Stimulated activated CD8-positive, alpha-beta memory T cell treated with anti-CD3 and anti-CD28 coated beads, Interleukin-2, amount 100 ng/mL, for 48 hours (primary cell): ENCODE measurements around the gene DLD.
"Not testable (repeated sequence)": the region's sequence is repeated elsewhere in the genome, so short reads cannot be mapped to it uniquely, and the experiment has no call there.

Experiments
- DNase-seq, 2 donors: peaks; one replicate each; pipeline ENCODE4 v3.0.0-alpha.2; 2020; ENCODE audit warnings: low read depth in 2 of 2

The DLD gene

GRCh38 chr7:107890962-107891635 is at the start of gene DLD:
TSS of gene DLD (plus strand) at chr7:107891183. CDS start at chr7:107891251, 68 bp downstream.
- peak; percentile 90 to 93 for DNase-seq

GRCh38 chr7:107842213-107842612 is 48.8 kb upstream of the DLD start:
- no peak for DNase-seq

GRCh38 chr7:107843184-107843583 is 47.8 kb upstream of the DLD start:
- no peak for DNase-seq

GRCh38 chr7:107846324-107846723 is 44.7 kb upstream of the DLD start:
- DNase-seq: no peak

- DNase-seq: no peak
These were observed 43.7 kb upstream of the DLD start for GRCh38 chr7:107847168-107847835.

GRCh38 chr7:107847836-107848175 is 43.2 kb upstream of the DLD start:
- DNase-seq: not testable (repeated sequence)

- DNase-seq: not testable (repeated sequence)
These were observed 42.8 kb upstream of the DLD start for GRCh38 chr7:107848211-107848610.

GRCh38 chr7:107850216-107850615 is 40.8 kb upstream of the DLD start:
- DNase-seq: no peak

- no peak for DNase-seq
These were observed 40.3 kb upstream of the DLD start for GRCh38 chr7:107850643-107851042.

- DNase-seq: no peak
These were observed 36.5 kb upstream of the DLD start for GRCh38 chr7:107854454-107854853.

GRCh38 chr7:107854989-107855388 is 36.0 kb upstream of the DLD start:
- DNase-seq: no peak

- DNase-seq: no peak
These were observed 34.0 kb upstream of the DLD start for GRCh38 chr7:107856806-107857540.

GRCh38 chr7:107857541-107857912 is 33.5 kb upstream of the DLD start:
- DNase-seq: no peak

- no peak for DNase-seq
These were observed 32.7 kb upstream of the DLD start for GRCh38 chr7:107858280-107858679.

- DNase-seq: no peak
These were observed 30.6 kb upstream of the DLD start for GRCh38 chr7:107860279-107860961.

- no peak for DNase-seq
These were observed 29.9 kb upstream of the DLD start for GRCh38 chr7:107860981-107861652.

GRCh38 chr7:107865956-107866775 is 24.8 kb upstream of the DLD start:
- no peak for DNase-seq

- DNase-seq: no peak
These were observed 23.0 kb upstream of the DLD start for GRCh38 chr7:107867858-107868466.

GRCh38 chr7:107870427-107871000 is 20.5 kb upstream of the DLD start:
- DNase-seq: no peak

GRCh38 chr7:107874111-107874510 is 16.9 kb upstream of the DLD start:
- no peak for DNase-seq
